IMR-90 (cell line): ENCODE measurements around the gene STK17A.

Experiments
- BHLHE40 ChIP-seq: fragments of 150-350 bp; IDR thresholded peaks from 2 replicates; pipeline ENCODE4 v1.6.1; 2016; ENCODE audit warnings: mild to moderate bottlenecking, low read depth, low read length
- CEBPB ChIP-seq: IDR thresholded peaks from 2 replicates; pipeline ENCODE4 v1.6.1; 2012; ENCODE audit warnings: low read depth, low read length, improper control_type of control experiment
- FOS ChIP-seq: fragments of 150-350 bp; IDR thresholded peaks from 2 replicates; pipeline ENCODE4 v1.6.1; 2016; ENCODE audit warnings: low read depth, low read length
- MXI1 ChIP-seq: IDR thresholded peaks from 2 replicates; pipeline ENCODE4 v1.6.1; 2012; ENCODE audit warnings: low read depth, mild to moderate bottlenecking, low read length, moderate library complexity, borderline replicate concordance
- POLR2A ChIP-seq: IDR thresholded peaks from 2 replicates; pipeline ENCODE4 v1.6.1; 2012; ENCODE audit warnings: mild to moderate bottlenecking, low read depth, low read length
- RAD21 ChIP-seq: IDR thresholded peaks from 2 replicates; pipeline ENCODE4 v1.6.1; 2012; ENCODE audit warnings: low read length, improper control_type of control experiment
- SMC3 ChIP-seq: fragments of 150-350 bp; IDR thresholded peaks from 2 replicates; pipeline ENCODE4 v1.6.1; 2016; ENCODE audit warnings: low read depth, mild to moderate bottlenecking, antibody characterized with exemption, low read length, moderate library complexity
- TF ChIP-seq, protein P1 (sequence below): conservative IDR thresholded peaks from 2 replicates; pipeline ENCODE4 v1.5.1; 2012; ENCODE audit warnings: mild to moderate bottlenecking, low read depth, low read length, improper control_type of control experiment
- TF ChIP-seq, protein P2 (sequence below): fragments of 150-350 bp; IDR thresholded peaks from 2 replicates; pipeline ENCODE4 v1.6.1; 2017; ENCODE audit warnings: mild to moderate bottlenecking, antibody characterized with exemption, low read length, low read depth

DNA sequence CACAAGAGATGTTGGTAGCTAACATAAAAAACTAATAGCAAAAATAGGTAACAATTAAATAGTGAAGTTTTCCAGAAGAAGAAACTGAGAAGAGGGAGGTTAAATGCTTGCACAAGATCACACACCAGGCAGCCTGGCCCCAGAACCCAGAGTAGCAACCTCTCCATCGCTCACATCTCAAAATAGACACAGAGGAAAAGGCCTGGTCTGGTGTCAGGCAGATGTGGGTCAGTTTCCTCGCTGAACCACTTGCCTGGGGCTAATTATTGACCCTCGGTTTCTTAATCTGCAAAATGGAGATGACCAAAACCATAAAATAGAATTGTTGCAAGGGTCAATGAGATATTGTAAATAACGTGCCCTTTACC lies 44.5 kb upstream of the STK17A start:
- TF ChIP-seq, protein P1, sequence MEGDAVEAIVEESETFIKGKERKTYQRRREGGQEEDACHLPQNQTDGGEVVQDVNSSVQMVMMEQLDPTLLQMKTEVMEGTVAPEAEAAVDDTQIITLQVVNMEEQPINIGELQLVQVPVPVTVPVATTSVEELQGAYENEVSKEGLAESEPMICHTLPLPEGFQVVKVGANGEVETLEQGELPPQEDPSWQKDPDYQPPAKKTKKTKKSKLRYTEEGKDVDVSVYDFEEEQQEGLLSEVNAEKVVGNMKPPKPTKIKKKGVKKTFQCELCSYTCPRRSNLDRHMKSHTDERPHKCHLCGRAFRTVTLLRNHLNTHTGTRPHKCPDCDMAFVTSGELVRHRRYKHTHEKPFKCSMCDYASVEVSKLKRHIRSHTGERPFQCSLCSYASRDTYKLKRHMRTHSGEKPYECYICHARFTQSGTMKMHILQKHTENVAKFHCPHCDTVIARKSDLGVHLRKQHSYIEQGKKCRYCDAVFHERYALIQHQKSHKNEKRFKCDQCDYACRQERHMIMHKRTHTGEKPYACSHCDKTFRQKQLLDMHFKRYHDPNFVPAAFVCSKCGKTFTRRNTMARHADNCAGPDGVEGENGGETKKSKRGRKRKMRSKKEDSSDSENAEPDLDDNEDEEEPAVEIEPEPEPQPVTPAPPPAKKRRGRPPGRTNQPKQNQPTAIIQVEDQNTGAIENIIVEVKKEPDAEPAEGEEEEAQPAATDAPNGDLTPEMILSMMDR = no peak
- no peak for TF ChIP-seq FOS
- TF ChIP-seq, protein P2, sequence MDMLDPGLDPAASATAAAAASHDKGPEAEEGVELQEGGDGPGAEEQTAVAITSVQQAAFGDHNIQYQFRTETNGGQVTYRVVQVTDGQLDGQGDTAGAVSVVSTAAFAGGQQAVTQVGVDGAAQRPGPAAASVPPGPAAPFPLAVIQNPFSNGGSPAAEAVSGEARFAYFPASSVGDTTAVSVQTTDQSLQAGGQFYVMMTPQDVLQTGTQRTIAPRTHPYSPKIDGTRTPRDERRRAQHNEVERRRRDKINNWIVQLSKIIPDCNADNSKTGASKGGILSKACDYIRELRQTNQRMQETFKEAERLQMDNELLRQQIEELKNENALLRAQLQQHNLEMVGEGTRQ = no peak
- TF ChIP-seq POLR2A = no peak
- no peak for TF ChIP-seq RAD21
- no peak for TF ChIP-seq SMC3
- no peak for TF ChIP-seq CEBPB
- TF ChIP-seq MXI1 = no peak
- TF ChIP-seq BHLHE40 = no peak
